ENCODE data around the gene OR2V2. TPM values are rescaled to one million over a fixed set of nuclear protein-coding genes. Genes with fewer than 3 reads are reported as not detected.

The OR2V2 gene
- total and polyA plus RNA-seq, 10 of the 15 experiments (the other 5 are each of a cell fraction or from before 2014, with no cell fraction given): 0.26 TPM; not detected in 9

DNA sequence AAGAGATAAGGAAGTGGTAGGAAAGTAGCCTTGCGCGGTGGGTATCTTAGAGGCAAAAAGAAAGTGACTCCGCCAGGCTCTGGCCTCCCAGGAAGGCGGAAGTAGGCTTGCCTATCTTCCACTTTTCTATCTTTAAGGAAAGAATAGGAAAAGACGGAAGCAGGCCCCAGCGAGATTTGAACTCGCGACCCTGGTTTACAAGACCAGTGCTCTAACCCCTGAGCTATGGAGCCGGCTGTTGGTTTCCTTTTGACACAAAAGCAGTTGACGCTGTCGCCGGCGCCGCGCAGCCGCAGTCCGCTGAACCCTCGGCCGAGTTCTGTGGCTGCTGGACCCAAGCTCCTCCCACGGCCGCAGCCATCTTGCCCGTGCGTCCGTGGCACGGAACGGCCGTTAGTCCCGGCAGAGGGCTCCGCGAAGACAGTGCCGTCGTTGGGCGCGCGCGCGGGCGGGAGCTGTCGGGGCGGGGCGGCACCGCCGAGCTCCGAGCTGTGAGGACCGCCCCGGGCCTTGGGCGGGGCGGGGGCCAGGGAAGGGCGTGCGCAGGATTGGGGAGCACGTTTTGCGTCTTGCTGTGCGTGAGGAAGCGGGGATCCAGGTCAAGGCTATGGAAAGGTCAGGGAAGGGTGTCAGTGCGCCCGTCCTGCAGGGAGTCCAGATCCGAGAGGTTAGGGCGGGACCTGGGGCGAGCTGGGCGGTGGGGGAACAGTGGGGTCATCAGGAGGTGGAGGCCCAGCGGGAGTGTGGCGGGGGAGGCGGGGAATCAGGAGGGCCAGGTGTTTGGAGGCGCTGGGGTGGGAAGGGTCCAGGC lies 44.3 kb downstream of the OR2V2 start (continued):
- TF ChIP-seq MXI1 (IDR thresholded peaks at IDR 0.05; ENCODE audit: low read depth, low read length) (no peak; the same call in 1 of the 2 replicates), IRF4 (IDR thresholded peaks at IDR 0.05; ENCODE audit: low read depth, low read length) (no peak; the same call in 1 of the 2 replicates), POLR2AphosphoS2 (IDR thresholded peaks at IDR 0.05; ENCODE audit: low read depth, low read length) (peak; percentile 66; the same call in 1 of the 2 replicates), CHD2 (IDR thresholded peaks at IDR 0.05; ENCODE audit: borderline replicate concordance, low read depth, low read length) (no peak), HDAC6 (IDR thresholded peaks at IDR 0.05; ENCODE audit: unreplicated experiment) (no peak), MYB (IDR thresholded peaks at IDR 0.05; ENCODE audit: borderline replicate concordance, low read depth, low read length) (peak; percentile 44; the same call in 1 of the 2 replicates), SMARCA5 (IDR thresholded peaks at IDR 0.05) (peak; percentile 91), KLF5 (IDR thresholded peaks at IDR 0.05; ENCODE audit: partially characterized antibody) (peak; percentile 91), EZH2 (IDR thresholded peaks at IDR 0.05; ENCODE audit: borderline replicate concordance, control insufficient read depth, low read depth, low read length) (no peak), MYC (IDR thresholded peaks at IDR 0.05; ENCODE audit: insufficient read depth, insufficient read length, insufficient replicate concordance, low read length, severe bottlenecking) (no peak), TCF12 (IDR thresholded peaks at IDR 0.05; ENCODE audit: low read depth, low read length) (no peak), SIN3A (IDR thresholded peaks at IDR 0.05; ENCODE audit: low read depth, low read length) (no peak), DPF2 (IDR thresholded peaks at IDR 0.05) (peak; percentile 17; the same call in 1 of the 2 replicates), YBX1 (IDR thresholded peaks at IDR 0.05) (no peak), ETV6 (conservative IDR thresholded peaks at IDR 0.05 in 1 of 2, IDR thresholded peaks at IDR 0.05 in 1 of 2; ENCODE audit: borderline replicate concordance in 1 of 2, low read depth in 1 of 2) (peak in 1 of 2 experiments; percentile 72; a peak in 2 of 4 replicates), CBX3 (IDR thresholded peaks at IDR 0.05; ENCODE audit: borderline replicate concordance, low read depth) (no peak), SREBF2 (IDR thresholded peaks at IDR 0.05; ENCODE audit: low read length) (peak; percentile 98), PAX5 (IDR thresholded peaks at IDR 0.05; ENCODE audit: borderline replicate concordance, low read depth, low read length) (no peak), PAX8 (IDR thresholded peaks at IDR 0.05) (no peak), ZNF217 (IDR thresholded peaks at IDR 0.05) (peak; percentile 85; the same call in 1 of the 2 replicates), MEF2B (IDR thresholded peaks at IDR 0.05; ENCODE audit: partially characterized antibody, poor library complexity, severe bottlenecking) (no peak), RCOR1 (conservative IDR thresholded peaks at IDR 0.05; ENCODE audit: low read depth, low read length) (peak; percentile 82; the same call in 1 of the 2 replicates)
- TF ChIP-seq, protein P1, sequence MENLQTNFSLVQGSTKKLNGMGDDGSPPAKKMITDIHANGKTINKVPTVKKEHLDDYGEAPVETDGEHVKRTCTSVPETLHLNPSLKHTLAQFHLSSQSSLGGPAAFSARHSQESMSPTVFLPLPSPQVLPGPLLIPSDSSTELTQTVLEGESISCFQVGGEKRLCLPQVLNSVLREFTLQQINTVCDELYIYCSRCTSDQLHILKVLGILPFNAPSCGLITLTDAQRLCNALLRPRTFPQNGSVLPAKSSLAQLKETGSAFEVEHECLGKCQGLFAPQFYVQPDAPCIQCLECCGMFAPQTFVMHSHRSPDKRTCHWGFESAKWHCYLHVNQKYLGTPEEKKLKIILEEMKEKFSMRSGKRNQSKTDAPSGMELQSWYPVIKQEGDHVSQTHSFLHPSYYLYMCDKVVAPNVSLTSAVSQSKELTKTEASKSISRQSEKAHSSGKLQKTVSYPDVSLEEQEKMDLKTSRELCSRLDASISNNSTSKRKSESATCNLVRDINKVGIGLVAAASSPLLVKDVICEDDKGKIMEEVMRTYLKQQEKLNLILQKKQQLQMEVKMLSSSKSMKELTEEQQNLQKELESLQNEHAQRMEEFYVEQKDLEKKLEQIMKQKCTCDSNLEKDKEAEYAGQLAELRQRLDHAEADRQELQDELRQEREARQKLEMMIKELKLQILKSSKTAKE (IDR thresholded peaks at IDR 0.05; ENCODE audit: low read depth, poor library complexity, severe bottlenecking): peak; percentile 95
- TF ChIP-seq, protein P2, sequence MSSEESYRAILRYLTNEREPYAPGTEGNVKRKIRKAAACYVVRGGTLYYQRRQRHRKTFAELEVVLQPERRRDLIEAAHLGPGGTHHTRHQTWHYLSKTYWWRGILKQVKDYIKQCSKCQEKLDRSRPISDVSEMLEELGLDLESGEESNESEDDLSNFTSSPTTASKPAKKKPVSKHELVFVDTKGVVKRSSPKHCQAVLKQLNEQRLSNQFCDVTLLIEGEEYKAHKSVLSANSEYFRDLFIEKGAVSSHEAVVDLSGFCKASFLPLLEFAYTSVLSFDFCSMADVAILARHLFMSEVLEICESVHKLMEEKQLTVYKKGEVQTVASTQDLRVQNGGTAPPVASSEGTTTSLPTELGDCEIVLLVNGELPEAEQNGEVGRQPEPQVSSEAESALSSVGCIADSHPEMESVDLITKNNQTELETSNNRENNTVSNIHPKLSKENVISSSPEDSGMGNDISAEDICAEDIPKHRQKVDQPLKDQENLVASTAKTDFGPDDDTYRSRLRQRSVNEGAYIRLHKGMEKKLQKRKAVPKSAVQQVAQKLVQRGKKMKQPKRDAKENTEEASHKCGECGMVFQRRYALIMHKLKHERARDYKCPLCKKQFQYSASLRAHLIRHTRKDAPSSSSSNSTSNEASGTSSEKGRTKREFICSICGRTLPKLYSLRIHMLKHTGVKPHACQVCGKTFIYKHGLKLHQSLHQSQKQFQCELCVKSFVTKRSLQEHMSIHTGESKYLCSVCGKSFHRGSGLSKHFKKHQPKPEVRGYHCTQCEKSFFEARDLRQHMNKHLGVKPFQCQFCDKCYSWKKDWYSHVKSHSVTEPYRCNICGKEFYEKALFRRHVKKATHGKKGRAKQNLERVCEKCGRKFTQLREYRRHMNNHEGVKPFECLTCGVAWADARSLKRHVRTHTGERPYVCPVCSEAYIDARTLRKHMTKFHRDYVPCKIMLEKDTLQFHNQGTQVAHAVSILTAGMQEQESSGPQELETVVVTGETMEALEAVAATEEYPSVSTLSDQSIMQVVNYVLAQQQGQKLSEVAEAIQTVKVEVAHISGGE (CRISPR knock-in tag; IDR thresholded peaks at IDR 0.05): no peak
